ENCODE data around the gene XPO5. TPM values are rescaled to one million over a fixed set of nuclear protein-coding genes. Genes with fewer than 3 reads are reported as not detected.

XPO5 gene
- total RNA-seq, 4 donors from 2014 or later: 11.3 to 25.1 (median 17.6) TPM

- in situ Hi-C loops (cut with MboI; ENCODE audit: low pct_ligation_motif_present in 1 of 4, low pct_unique_long_range_greater_than_20kb in 1 of 4, low sequenced_read_pairs in 3 of 4) (no loop called here), intact Hi-C loops (cut with DNase I; ENCODE audit: low total_unique reads) (no loop called here)
- no peak for TF ChIP-seq CTCF (IDR thresholded peaks at IDR 0.05)
- no peak for TF ChIP-seq EP300 (IDR thresholded peaks at IDR 0.05; ENCODE audit: low read depth)
- no peak for TF ChIP-seq POLR2AphosphoS5 (IDR thresholded peaks at IDR 0.05)
- TF ChIP-seq POLR2A (IDR thresholded peaks at IDR 0.05): no peak
- H3K4me1 ChIP-seq: peaks cover 8 to 29% (median 19%) of the 10 kb centered on the region in 4 donors
- peaks cover 0 to 5% (median under 1%) of the 10 kb centered on the region in 4 donors for H3K36me3 ChIP-seq
- no peaks in the 10 kb centered on the region for H3K27me3 ChIP-seq
- H3K27ac ChIP-seq: no peak overlapping the region
- no peaks in the 10 kb centered on the region for H3K9me3 ChIP-seq
- no peak overlapping the region for H3K4me3 ChIP-seq
- WGBS, 2 donors (ENCODE audit: low coverage in 1 of 2): 95 to 97% methylated on average over 3 to 7 of the region's 7 CpGs
- no peak for DNase-seq
Observed at GRCh38 chr6:43493833-43494232, 82.0 kb downstream of the XPO5 start.

GRCh38 chr6:43493230-43493629 lies 82.6 kb downstream of the XPO5 start:
- no peak overlapping the region for H3K4me3 ChIP-seq
- WGBS, 2 donors (ENCODE audit: low coverage in 1 of 2): 85 to 100% methylated on average over 1 to 2 of the region's 2 CpGs
- TF ChIP-seq CTCF (IDR thresholded peaks at IDR 0.05) (no peak), POLR2AphosphoS5 (IDR thresholded peaks at IDR 0.05) (no peak), POLR2A (IDR thresholded peaks at IDR 0.05) (no peak), EP300 (IDR thresholded peaks at IDR 0.05; ENCODE audit: low read depth) (no peak)
- no peaks in the 10 kb centered on the region for H3K36me3 ChIP-seq
- no peak overlapping the region for H3K27ac ChIP-seq
- DNase-seq: no peak
- H3K4me1 ChIP-seq: peaks cover 8 to 29% (median 19%) of the 10 kb centered on the region in 4 donors
- H3K27me3 ChIP-seq: no peaks in the 10 kb centered on the region
- in situ Hi-C loops (cut with MboI; ENCODE audit: low pct_ligation_motif_present in 1 of 4, low pct_unique_long_range_greater_than_20kb in 1 of 4, low sequenced_read_pairs in 3 of 4) (no loop called here), intact Hi-C loops (cut with DNase I; ENCODE audit: low total_unique reads) (no loop called here)
- H3K9me3 ChIP-seq: no peaks in the 10 kb centered on the region

- no peak for TF ChIP-seq POLR2AphosphoS5 (IDR thresholded peaks at IDR 0.05)
- TF ChIP-seq EP300 (IDR thresholded peaks at IDR 0.05; ENCODE audit: low read depth): no peak
- no peak for TF ChIP-seq POLR2A (IDR thresholded peaks at IDR 0.05)
- no peak for TF ChIP-seq CTCF (IDR thresholded peaks at IDR 0.05)
- 55% methylated on average over 3 of the region's 3 CpGs; no CpG with 5 or more reads in 1 of the 2 donors for WGBS, 2 donors (ENCODE audit: low coverage in 1 of 2)
- in situ Hi-C loops (cut with MboI; ENCODE audit: low pct_ligation_motif_present in 1 of 4, low pct_unique_long_range_greater_than_20kb in 1 of 4, low sequenced_read_pairs in 3 of 4) (no loop called here), intact Hi-C loops (cut with DNase I; ENCODE audit: low total_unique reads) (no loop called here)
- Histone ChIP-seq H3K4me1 (peaks cover 8 to 29% (median 19%) of the 10 kb centered on the region in 4 donors), H3K4me3 (no peak overlapping the region), H3K27me3 (no peaks in the 10 kb centered on the region), H3K9me3 (no peaks in the 10 kb centered on the region), H3K36me3 (no peaks in the 10 kb centered on the region), H3K27ac (no peak overlapping the region)
- DNase-seq: no peak
Observed at GRCh38 chr6:43492673-43493072, 83.2 kb downstream of the XPO5 start.

- Histone ChIP-seq H3K4me1 (peaks cover 8 to 29% (median 19%) of the 10 kb centered on the region in 4 donors), H3K27me3 (no peaks in the 10 kb centered on the region), H3K9me3 (no peaks in the 10 kb centered on the region), H3K36me3 (no peaks in the 10 kb centered on the region), H3K4me3 (no peak overlapping the region), H3K27ac (peak overlapping the region in 2 of 4 donors; percentile 9 to 32)
- in situ Hi-C loops (cut with MboI; ENCODE audit: low pct_ligation_motif_present in 1 of 4, low pct_unique_long_range_greater_than_20kb in 1 of 4, low sequenced_read_pairs in 3 of 4): no loop called here
- DNase-seq: peak; percentile 71
- intact Hi-C loops (cut with DNase I; ENCODE audit: low total_unique reads): no loop called here
- WGBS, 2 donors (ENCODE audit: low coverage in 1 of 2): 24 to 53% methylated on average over 5 to 10 of the region's 10 CpGs
- TF ChIP-seq POLR2AphosphoS5 (IDR thresholded peaks at IDR 0.05) (peak in 1 of 3 donors; percentile 15), EP300 (IDR thresholded peaks at IDR 0.05; ENCODE audit: low read depth) (no peak), CTCF (IDR thresholded peaks at IDR 0.05) (no peak)
Observed at GRCh38 chr6:43491750-43492661, 83.8 kb downstream of the XPO5 start.

All from transverse colon (tissue), 4 donors.